VCaP (cell line): ENCODE measurements around the gene CCDC110.

ENCODE experiments used
- H3K27ac ChIP-seq: fragments of 450-650 bp; 2 replicates; pipeline ENCODE4 v1.5.1; 2017
- TF ChIP-seq, protein P1 (sequence below): fragments of 450-650 bp; conservative IDR thresholded peaks from 2 replicates; pipeline ENCODE4 v1.5.1; 2017; ENCODE audit warnings: mild to moderate bottlenecking, moderate library complexity

CCDC110 gene

DNA sequence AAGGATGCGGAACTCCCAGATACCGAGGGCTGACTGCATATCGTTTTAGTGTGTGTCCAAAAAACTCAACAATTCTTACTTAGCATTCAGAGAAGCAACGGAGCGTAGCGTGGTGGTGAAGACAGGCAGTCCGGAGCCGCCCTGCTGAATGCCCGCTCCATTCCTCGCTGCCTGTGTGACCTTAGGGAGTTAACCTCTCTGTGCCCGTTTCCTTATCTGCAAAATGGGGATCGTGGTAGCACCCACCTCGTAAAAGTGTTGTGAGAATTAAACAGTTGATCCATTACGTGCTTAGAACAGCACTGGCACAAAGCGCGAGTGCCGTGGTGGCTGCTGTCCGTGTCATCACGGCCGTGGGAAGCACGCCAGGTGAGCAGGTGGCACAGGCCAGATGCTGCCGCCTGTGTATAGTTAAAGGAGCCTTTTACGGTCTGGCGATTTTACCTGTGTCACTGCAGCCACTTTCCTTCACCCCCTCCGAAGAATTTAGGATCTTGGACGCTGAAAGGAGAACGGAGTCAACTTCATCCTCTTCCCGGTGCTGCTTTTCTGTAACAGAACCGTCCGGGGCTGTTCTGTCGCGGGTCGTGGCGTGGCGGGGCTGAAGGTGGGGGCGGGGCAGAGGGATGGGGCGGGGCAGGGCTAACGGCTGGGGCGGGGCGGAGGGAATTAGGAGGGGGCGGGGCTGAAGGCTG is 885 bp downstream of the CCDC110 start:
- TF ChIP-seq, protein P1, sequence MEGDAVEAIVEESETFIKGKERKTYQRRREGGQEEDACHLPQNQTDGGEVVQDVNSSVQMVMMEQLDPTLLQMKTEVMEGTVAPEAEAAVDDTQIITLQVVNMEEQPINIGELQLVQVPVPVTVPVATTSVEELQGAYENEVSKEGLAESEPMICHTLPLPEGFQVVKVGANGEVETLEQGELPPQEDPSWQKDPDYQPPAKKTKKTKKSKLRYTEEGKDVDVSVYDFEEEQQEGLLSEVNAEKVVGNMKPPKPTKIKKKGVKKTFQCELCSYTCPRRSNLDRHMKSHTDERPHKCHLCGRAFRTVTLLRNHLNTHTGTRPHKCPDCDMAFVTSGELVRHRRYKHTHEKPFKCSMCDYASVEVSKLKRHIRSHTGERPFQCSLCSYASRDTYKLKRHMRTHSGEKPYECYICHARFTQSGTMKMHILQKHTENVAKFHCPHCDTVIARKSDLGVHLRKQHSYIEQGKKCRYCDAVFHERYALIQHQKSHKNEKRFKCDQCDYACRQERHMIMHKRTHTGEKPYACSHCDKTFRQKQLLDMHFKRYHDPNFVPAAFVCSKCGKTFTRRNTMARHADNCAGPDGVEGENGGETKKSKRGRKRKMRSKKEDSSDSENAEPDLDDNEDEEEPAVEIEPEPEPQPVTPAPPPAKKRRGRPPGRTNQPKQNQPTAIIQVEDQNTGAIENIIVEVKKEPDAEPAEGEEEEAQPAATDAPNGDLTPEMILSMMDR, result no peak
- H3K27ac ChIP-seq, result peak overlapping the region; percentile 85

DNA sequence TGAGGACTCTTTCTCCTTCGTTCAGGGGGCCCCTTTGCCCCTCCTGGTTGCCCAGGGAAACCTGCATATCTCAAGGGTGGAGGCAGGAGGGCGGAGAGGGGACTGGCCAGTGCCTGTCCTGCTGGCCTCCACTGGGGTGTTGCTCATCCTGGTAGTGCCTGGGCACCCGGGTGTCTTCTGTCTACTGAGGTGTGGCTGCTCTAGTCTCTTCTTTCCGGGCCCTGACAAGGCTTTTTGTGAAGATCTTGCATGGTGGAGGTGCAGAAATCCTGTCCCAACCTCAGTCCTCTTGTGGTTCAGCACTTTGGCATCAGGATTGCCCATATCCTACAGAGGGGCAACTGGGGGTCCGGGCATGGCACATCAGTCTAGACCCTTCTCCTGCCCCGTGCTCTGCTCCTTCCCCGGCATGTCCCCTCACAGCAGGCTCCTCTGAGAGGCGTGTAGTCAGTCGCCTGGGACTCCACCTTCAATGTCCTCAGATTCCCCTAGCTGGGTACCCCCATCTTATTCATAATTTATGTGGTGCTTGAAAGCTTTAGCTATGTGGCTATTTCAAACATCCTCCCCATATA is 1.9 kb downstream of the CCDC110 start:
- TF ChIP-seq, protein P1, result no peak
- H3K27ac ChIP-seq, result peak overlapping the region; percentile 85; the same call in 1 of the 2 replicates

DNA sequence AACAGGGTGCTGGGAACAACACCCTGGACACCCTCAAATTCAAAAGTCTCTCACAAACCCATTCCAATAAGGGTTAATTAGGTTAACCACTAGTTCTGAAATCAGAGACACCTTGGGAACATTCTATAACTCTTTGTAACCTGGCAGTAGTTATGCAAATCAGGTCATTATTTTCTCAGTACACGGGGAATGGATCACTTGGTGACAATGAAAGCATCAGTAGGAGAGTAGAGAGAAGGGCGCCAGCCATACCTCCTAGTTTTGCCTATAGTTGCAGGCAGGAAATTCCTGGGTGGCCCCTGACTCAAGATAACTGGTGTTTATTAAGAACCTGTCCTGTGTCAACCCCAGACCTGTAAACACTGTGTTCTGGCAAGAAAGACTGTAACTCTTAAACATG is 2.5 kb downstream of the CCDC110 start:
- TF ChIP-seq, protein P1, result no peak
- no peak overlapping the region for H3K27ac ChIP-seq

DNA sequence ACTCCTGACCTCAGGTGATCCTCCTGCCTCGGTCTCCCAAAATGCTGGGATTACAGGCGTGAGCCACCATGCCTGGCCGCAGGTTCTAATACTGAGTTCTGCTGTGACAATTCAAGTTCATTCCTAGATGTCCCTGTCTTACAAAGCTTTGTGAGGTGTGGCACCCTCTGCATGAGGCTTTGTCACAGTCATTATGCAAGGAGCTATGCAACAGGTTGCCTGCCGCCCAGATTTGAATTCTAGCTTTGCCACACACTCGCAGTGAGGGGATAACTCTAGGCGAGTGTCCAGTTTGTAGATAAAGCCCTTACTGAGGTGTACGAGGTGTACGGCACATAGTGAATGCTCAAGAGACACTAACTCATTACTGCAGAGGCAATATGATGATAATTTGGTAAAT is 3.5 kb downstream of the CCDC110 start:
- no peak overlapping the region for H3K27ac ChIP-seq
- TF ChIP-seq, protein P1, result no peak

DNA sequence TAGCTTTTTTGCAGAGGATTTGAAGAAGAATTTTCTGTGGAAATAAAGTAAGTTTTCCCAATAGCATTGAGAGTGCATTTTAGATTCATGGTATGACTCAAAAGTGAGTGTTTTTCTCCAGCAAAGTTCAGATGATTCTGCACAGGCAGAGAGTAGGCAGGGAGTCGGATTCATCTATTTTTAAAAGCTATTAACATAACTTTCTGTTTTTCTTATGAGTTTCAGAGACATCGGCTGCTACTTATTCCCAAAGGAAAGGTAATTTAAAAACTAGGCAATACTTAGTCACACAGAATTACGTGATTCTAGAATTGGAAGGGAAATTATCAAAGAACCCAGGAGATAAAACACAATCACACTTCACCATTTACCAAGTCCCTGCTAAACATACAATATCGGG is 4.4 kb downstream of the CCDC110 start:
- TF ChIP-seq, protein P1, result no peak
- no peak overlapping the region for H3K27ac ChIP-seq

DNA sequence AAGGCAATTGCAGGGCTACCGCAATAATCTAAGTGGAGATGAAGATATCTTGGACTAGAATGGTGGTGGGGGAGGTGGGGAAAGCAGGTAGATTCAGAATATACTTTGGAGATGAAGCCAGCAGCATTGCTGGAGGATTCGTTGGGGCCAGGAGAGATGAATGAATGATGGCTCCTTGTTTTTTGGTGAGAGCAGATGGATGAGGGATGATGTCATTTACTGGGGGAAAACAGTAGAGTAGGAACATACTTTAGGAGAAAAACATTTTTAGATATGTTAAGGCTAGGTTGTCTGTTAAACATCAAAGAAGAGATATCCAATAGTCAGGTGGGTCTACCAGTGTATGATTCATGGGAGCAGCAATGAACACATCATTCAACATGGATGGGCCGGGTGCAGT is 5.8 kb downstream of the CCDC110 start:
- TF ChIP-seq, protein P1, result no peak
- H3K27ac ChIP-seq, result peak overlapping the region; percentile 20; the same call in 1 of the 2 replicates

DNA sequence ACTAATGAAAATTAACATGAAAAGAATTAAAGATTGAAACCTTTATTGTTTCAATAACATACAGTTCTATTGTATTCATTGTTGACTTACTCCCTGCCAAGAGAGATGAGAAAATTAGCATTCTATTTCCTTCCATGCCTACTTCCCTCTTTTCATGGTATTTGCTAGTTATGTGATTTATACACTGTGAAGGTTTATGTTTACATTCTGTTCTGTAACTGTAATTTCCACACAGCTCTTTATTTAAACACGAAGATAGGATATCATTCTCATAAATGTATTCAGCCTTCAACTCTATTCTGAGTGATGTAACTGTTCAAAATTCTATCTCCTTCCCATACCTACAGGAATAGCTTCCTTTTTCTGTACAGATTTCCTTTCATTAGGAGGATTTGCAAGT is 6.6 kb downstream of the CCDC110 start:
- peak overlapping the region; percentile 20; the same call in 1 of the 2 replicates for H3K27ac ChIP-seq
- TF ChIP-seq, protein P1, result no peak
